Smooth muscle cell (in vitro differentiated cells): ENCODE data around the gene ANK3. TPM values are rescaled to one million over a fixed set of nuclear protein-coding genes. Genes with fewer than 3 reads are reported as not detected.
A peak's percentile ranks its signal among the peaks of the same experiment; 100 is the strongest.

Experiments used
- DNase-seq: peaks from one replicate; lab custom pipeline; 2025; ENCODE audit not compliant: unreplicated experiment; lab: John Stamatoyannopoulos, UW
- H2AFZ ChIP-seq: fragments of 200-600 bp; sonication (generic); 2 replicates; pipeline ENCODE4 v1.6.0; 2016; ENCODE audit warnings: antibody characterized with exemption, low read depth, mild to moderate bottlenecking
- H3F3A ChIP-seq: fragments of 200-600 bp; sonication (generic); 2 replicates; pipeline ENCODE4 v1.6.0; 2017; ENCODE audit warnings: antibody characterized with exemption, low read depth
- H3K27ac ChIP-seq: fragments of 200-600 bp; sonication (generic); 2 replicates; pipeline ENCODE4 v1.5.1; 2016; ENCODE audit warnings: low read depth, mild to moderate bottlenecking
- H3K27me3 ChIP-seq: fragments of 200-600 bp; sonication (generic); 2 replicates; pipeline ENCODE4 v1.6.1; 2016; ENCODE audit warnings: low read depth, mild to moderate bottlenecking
- H3K36me3 ChIP-seq: fragments of 200-600 bp; sonication (generic); 2 replicates; pipeline ENCODE4 v1.5.1; 2016; ENCODE audit warnings: low read depth
- H3K4me1 ChIP-seq: fragments of 200-600 bp; sonication (generic); 2 replicates; pipeline ENCODE4 v1.5.1; 2016; ENCODE audit warnings: low read depth
- H3K4me2 ChIP-seq: fragments of 200-600 bp; sonication (generic); 2 replicates; pipeline ENCODE4 v1.6.0; 2016; ENCODE audit warnings: mild to moderate bottlenecking
- H3K4me3 ChIP-seq: fragments of 200-600 bp; sonication (generic); 2 replicates; pipeline ENCODE4 v1.5.1; 2016; ENCODE audit warnings: mild to moderate bottlenecking
- H3K79me2 ChIP-seq: fragments of 200-600 bp; sonication (generic); 2 replicates; pipeline ENCODE4 v1.6.0; 2016; ENCODE audit warnings: low read depth, mild to moderate bottlenecking
- H3K9ac ChIP-seq: fragments of 200-600 bp; sonication (generic); 2 replicates; pipeline ENCODE4 v1.6.0; 2016; ENCODE audit warnings: low read depth
- H3K9me3 ChIP-seq: fragments of 200-600 bp; sonication (generic); replicated peaks from 2 replicates; pipeline ENCODE4 v1.5.1; 2016; ENCODE audit warnings: low read depth
- H4K20me1 ChIP-seq: fragments of 200-600 bp; sonication (generic); 2 replicates; pipeline ENCODE4 v1.6.0; 2016; ENCODE audit warnings: low read depth
- WGBS: methylation state at CpG from one replicate; pipeline ENCODE4 v1.1.7; 2016; ENCODE audit warnings: low lambda C conversion rate; 5-methylcytosine and 5-hydroxymethylcytosine counted together
- polyA plus RNA-seq: library from polyadenylated mRNA; unstranded; fragments of >200 nt; fragmentation: Nextera tagmentation; extraction: Ambion mirVana; gene quantifications from 2 replicates; pipeline ENCODE4 v1.2.1, GENCODE V29; 2016
- total RNA-seq: library from RNA; depleted of rRNA; stranded (reverse); fragments of >200 nt; gene quantifications from 2 replicates; pipeline ENCODE4 v1.2.3, GENCODE V29; 2014
- TF ChIP-seq, protein P1 (sequence below): fragments of 200-600 bp; sonication (generic); IDR thresholded peaks from 2 replicates; pipeline ENCODE4 v1.5.1; 2017; ENCODE audit warnings: borderline replicate concordance, mild to moderate bottlenecking, antibody characterized with exemption; ENCODE audit not compliant: insufficient read depth, poor library complexity, severe bottlenecking

The ANK3 gene
- total and polyA plus RNA-seq, 2 experiments from 2014 or later, result 28.2 to 85.5 TPM

DNA sequence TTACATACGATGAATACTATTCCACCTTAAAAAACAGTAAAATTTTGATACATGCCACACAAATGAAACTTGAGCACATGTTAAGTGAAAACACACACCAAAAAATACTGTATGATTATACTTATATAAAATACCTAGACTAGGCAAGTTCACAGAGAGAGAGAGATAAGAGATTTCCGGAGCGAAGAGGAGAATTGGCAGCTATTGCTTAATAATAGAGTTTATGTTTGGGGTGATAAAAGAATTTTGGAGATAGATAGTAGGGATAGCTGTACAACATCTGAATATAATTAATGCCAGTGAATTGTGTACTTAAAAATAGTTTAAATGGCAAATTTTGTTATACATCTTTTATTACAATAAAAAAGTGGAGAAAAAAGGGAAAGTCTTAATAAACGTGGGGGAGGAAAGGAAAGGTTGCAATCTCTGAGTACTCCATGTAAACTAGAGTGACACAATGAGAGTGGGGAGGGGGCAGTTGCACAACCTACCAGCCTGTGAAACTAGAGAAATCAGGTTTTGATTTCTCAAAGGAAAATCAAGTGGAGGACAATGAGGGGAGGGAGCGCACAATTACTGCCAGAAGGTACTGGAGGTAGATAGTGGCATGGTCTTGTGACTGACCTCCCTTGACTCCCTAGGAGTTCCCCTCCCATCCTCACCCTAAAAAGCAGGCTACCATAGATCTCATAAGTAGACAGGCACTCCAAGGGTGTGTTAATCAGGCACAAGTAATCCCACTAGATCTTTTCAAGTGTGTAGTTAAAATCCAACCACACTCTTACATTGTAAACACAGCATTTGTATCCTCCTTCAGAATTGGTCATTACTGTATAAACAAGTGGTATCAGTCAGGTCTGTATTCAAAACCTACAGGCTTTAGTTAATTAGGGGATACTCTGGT, 31.6 kb upstream of the ANK3 start:
- no peak overlapping the region for H3K9ac ChIP-seq
- TF ChIP-seq, protein P1, sequence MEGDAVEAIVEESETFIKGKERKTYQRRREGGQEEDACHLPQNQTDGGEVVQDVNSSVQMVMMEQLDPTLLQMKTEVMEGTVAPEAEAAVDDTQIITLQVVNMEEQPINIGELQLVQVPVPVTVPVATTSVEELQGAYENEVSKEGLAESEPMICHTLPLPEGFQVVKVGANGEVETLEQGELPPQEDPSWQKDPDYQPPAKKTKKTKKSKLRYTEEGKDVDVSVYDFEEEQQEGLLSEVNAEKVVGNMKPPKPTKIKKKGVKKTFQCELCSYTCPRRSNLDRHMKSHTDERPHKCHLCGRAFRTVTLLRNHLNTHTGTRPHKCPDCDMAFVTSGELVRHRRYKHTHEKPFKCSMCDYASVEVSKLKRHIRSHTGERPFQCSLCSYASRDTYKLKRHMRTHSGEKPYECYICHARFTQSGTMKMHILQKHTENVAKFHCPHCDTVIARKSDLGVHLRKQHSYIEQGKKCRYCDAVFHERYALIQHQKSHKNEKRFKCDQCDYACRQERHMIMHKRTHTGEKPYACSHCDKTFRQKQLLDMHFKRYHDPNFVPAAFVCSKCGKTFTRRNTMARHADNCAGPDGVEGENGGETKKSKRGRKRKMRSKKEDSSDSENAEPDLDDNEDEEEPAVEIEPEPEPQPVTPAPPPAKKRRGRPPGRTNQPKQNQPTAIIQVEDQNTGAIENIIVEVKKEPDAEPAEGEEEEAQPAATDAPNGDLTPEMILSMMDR, result no peak
- H3F3A ChIP-seq, result peaks cover 6% of the 10 kb centered on the region
- H3K4me1 ChIP-seq, result no peaks in the 10 kb centered on the region
- H3K27ac ChIP-seq, result no peak overlapping the region
- peaks cover 9% of the 10 kb centered on the region for H4K20me1 ChIP-seq
- no peaks in the 10 kb centered on the region for H3K79me2 ChIP-seq
- no peak overlapping the region for H3K4me2 ChIP-seq
- H3K27me3 ChIP-seq, result no peaks in the 10 kb centered on the region
- WGBS, result 85% methylated on average over 5 of the region's 5 CpGs
- no peak overlapping the region for H3K4me3 ChIP-seq
- H3K9me3 ChIP-seq, result no peaks in the 10 kb centered on the region
- DNase-seq, result no peak
- no peak overlapping the region for H2AFZ ChIP-seq
- no peaks in the 10 kb centered on the region for H3K36me3 ChIP-seq

DNA sequence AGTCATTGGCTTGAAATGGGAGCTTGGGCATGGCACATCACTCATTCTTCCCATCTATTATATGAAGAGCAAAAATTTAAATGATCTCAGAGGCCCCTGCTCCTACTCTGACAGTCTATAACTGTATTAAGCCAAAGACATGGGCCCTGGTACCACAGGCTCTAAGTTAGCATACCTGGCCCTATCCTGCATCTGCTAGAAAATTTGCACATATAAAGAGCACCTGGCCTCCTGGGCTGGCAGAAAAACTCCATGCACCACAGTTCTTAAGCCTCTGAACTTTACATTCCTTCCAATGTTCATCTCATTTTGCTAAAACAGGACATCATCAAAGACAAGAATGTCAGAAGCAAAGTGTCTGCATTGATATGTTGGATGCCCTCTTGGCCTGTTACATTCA, 29.6 kb upstream of the ANK3 start:
- H3F3A ChIP-seq, result peaks cover 3% of the 10 kb centered on the region
- no peak overlapping the region for H3K9ac ChIP-seq
- no peaks in the 10 kb centered on the region for H3K36me3 ChIP-seq
- no peak overlapping the region for H2AFZ ChIP-seq
- H3K4me2 ChIP-seq, result no peak overlapping the region
- H3K27me3 ChIP-seq, result no peaks in the 10 kb centered on the region
- no peak overlapping the region for H3K27ac ChIP-seq
- peaks cover 19% of the 10 kb centered on the region for H4K20me1 ChIP-seq
- DNase-seq, result no peak
- H3K4me1 ChIP-seq, result peaks cover 7% of the 10 kb centered on the region
- H3K79me2 ChIP-seq, result no peaks in the 10 kb centered on the region
- H3K9me3 ChIP-seq, result no peaks in the 10 kb centered on the region
- no peak overlapping the region for H3K4me3 ChIP-seq
- TF ChIP-seq, protein P1, result no peak

DNA sequence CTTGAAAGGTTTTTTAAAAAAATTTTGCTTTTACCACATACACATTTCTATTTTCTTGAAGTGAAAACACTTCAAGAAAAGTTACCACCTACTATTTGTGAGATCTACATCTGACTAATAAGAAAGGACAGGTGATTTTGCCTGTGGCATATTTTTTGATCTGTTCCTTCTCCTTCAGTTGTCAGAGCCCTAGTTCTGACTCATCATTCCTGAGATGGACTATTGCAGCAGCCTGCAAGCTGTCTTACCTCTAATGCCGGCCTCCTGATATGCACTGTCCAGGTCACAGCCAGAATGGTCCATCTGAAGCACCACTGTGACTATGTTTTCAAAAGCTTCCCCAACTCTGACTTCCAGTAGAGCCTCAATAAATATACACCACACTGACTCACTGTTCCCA, 28.2 kb upstream of the ANK3 start:
- Histone ChIP-seq H3K79me2 (no peaks in the 10 kb centered on the region), H3K9ac (no peak overlapping the region), H3F3A (peaks cover 3% of the 10 kb centered on the region), H3K9me3 (no peaks in the 10 kb centered on the region), H4K20me1 (peaks cover 23% of the 10 kb centered on the region), H3K4me3 (no peak overlapping the region), H3K4me2 (no peak overlapping the region), H3K27me3 (no peaks in the 10 kb centered on the region), H3K4me1 (peaks cover 7% of the 10 kb centered on the region), H3K27ac (no peak overlapping the region), H2AFZ (no peak overlapping the region), H3K36me3 (no peaks in the 10 kb centered on the region)
- TF ChIP-seq, protein P1, result no peak
- 60% methylated on average over 1 of the region's 1 CpG for WGBS
- no peak for DNase-seq

DNA sequence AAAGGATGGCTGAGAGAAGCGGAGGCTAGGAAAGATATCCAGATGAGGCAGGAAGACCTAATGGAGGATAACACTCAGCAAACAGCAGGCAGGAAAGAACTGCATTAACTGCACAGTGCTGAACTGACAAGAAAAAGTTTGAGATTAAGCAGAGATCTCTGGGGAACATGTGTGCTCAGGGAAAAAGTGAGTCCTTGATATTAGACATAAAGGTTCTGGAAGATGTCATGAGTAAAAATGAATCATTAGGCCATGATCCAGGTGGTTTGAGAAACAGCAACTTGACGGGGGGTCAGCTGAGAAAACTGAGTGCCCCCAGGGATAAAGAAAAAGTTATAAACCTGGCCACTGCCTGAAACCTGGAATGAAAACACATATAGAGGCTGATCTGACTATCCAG, 27.3 kb upstream of the ANK3 start:
- Histone ChIP-seq H4K20me1 (peaks cover 23% of the 10 kb centered on the region), H3K4me2 (no peak overlapping the region), H3K4me1 (peaks cover 7% of the 10 kb centered on the region), H3K36me3 (no peaks in the 10 kb centered on the region), H3K79me2 (no peaks in the 10 kb centered on the region), H3K27ac (peak overlapping the region; percentile 28), H3K27me3 (no peaks in the 10 kb centered on the region), H3K4me3 (no peak overlapping the region), H2AFZ (no peak overlapping the region), H3K9ac (no peak overlapping the region), H3K9me3 (no peaks in the 10 kb centered on the region), H3F3A (peaks cover 3% of the 10 kb centered on the region)
- TF ChIP-seq, protein P1, result no peak
- no peak for DNase-seq
- 49% methylated on average over 2 of the region's 2 CpGs for WGBS
